HepG2 (cell line): ENCODE data around the gene PRSS33. TPM values are rescaled to one million over a fixed set of nuclear protein-coding genes. Genes with fewer than 3 reads are reported as not detected.
A peak's percentile ranks its signal among the peaks of the same experiment; 100 is the strongest.

ENCODE experiments used
- ATF1 ChIP-seq: IDR thresholded peaks from 2 replicates; pipeline ENCODE4 v1.6.1; 2016; ENCODE audit warnings: mild to moderate bottlenecking, control low read depth
- BRCA1 ChIP-seq: sonication (generic); formaldehyde crosslinking; IDR thresholded peaks from 2 replicates; pipeline ENCODE4 v1.4.0; 2020; ENCODE audit warnings: missing genetic modification reagents
- CBX1 ChIP-seq: IDR thresholded peaks from one replicate; pipeline ENCODE4 v1.6.1; 2016; ENCODE audit warnings: antibody characterized with exemption, low read depth
- DZIP1 ChIP-seq: sonication (generic); formaldehyde crosslinking; IDR thresholded peaks from 2 replicates; pipeline ENCODE4 v1.5.0; 2020; ENCODE audit warnings: mild to moderate bottlenecking, missing genetic modification reagents
- ELF1 ChIP-seq: sonication (generic); formaldehyde crosslinking; IDR thresholded peaks from 2 replicates; pipeline ENCODE4 v1.4.0; 2020; ENCODE audit warnings: missing genetic modification reagents
- GABPA ChIP-seq, 2 experiments: IDR thresholded peaks; 2 replicates each; pipeline ENCODE4 v1.6.1; 2011 to 2016; ENCODE audit warnings: low read depth in 2 of 2, low read length in 1 of 2, missing biosample characterization in 1 of 2, missing genetic modification characterization in 1 of 2
- IKZF5 ChIP-seq: IDR thresholded peaks from 2 replicates; pipeline ENCODE4 v1.6.1; 2018; ENCODE audit warnings: missing genetic modification reagents, mild to moderate bottlenecking, missing compliant biosample characterization
- MIXL1 ChIP-seq: IDR thresholded peaks from 2 replicates; pipeline ENCODE4 v1.6.1; 2016
- NR1H2 ChIP-seq: sonication (generic); formaldehyde crosslinking; IDR thresholded peaks from 2 replicates; pipeline ENCODE4 v1.8.1; 2022; ENCODE audit warnings: low read depth, missing genetic modification reagents, borderline replicate concordance
- PRMT3 ChIP-seq: sonication (generic); formaldehyde crosslinking; IDR thresholded peaks from 2 replicates; pipeline ENCODE4 v1.8.1; 2022; ENCODE audit warnings: low read depth, mild to moderate bottlenecking, moderate library complexity, missing genetic modification reagents, borderline replicate concordance
- RCOR2 ChIP-seq: IDR thresholded peaks from 2 replicates; pipeline ENCODE4 v1.6.1; 2016; ENCODE audit warnings: missing biosample characterization, missing genetic modification reagents
- STAT5B ChIP-seq: sonication (generic); formaldehyde crosslinking; IDR thresholded peaks from 2 replicates; pipeline ENCODE4 v1.4.0; 2020; ENCODE audit warnings: missing genetic modification reagents
- TBX2 ChIP-seq: sonication (generic); formaldehyde crosslinking; IDR thresholded peaks from 2 replicates; pipeline ENCODE4 v1.5.0; 2020; ENCODE audit warnings: missing genetic modification reagents, mild to moderate bottlenecking, borderline replicate concordance
- THAP11 ChIP-seq: IDR thresholded peaks from 2 replicates; pipeline ENCODE4 v1.6.1; 2016; ENCODE audit warnings: missing biosample characterization, missing genetic modification reagents
- WIZ ChIP-seq: sonication (generic); formaldehyde crosslinking; IDR thresholded peaks from 2 replicates; pipeline ENCODE4 v1.5.1; 2020; ENCODE audit warnings: mild to moderate bottlenecking, missing genetic modification reagents
- ZFP37 ChIP-seq: sonication (generic); formaldehyde crosslinking; IDR thresholded peaks from 2 replicates; pipeline ENCODE4 v1.4.0; 2020; ENCODE audit warnings: missing genetic modification reagents, borderline replicate concordance
- ZNF264 ChIP-seq: sonication (generic); formaldehyde crosslinking; IDR thresholded peaks from 2 replicates; pipeline ENCODE4 v1.4.0; 2020; ENCODE audit warnings: missing genetic modification reagents
- ZNF296 ChIP-seq: sonication (generic); formaldehyde crosslinking; conservative IDR thresholded peaks from 2 replicates; pipeline ENCODE4 v1.5.0; 2020; ENCODE audit warnings: mild to moderate bottlenecking, missing genetic modification reagents
- ZNF441 ChIP-seq: sonication (generic); formaldehyde crosslinking; IDR thresholded peaks from 2 replicates; pipeline ENCODE4 v1.7.0; 2021; ENCODE audit warnings: missing genetic modification reagents, borderline replicate concordance
- ZNF749 ChIP-seq: sonication (generic); formaldehyde crosslinking; IDR thresholded peaks from 2 replicates; pipeline ENCODE4 v1.8.0; 2022; ENCODE audit warnings: mild to moderate bottlenecking, missing genetic modification reagents, moderate library complexity, borderline replicate concordance
- ZSCAN9 ChIP-seq: IDR thresholded peaks from 2 replicates; pipeline ENCODE4 v1.6.1; 2016; ENCODE audit warnings: borderline replicate concordance
- ZUFSP ChIP-seq: sonication (generic); formaldehyde crosslinking; IDR thresholded peaks from 2 replicates; pipeline ENCODE4 v1.9.0; 2021; ENCODE audit warnings: missing genetic modification reagents, mild to moderate bottlenecking, borderline replicate concordance
- polyA plus RNA-seq, 8 experiments: library from polyadenylated mRNA; depleted of rRNA in 3 of 8; stranded (reverse) in 7 of 8; unstranded in 1 of 8; fragments of >200 nt; fragmentation: Illumina TruSeq in 4 of 8; extraction: Trizol in 4 of 8; gene quantifications; 2 replicates each; pipeline versions ENCODE4 v1.2.1 to v1.2.3, GENCODE V29; 2011 to 2016; ENCODE audit warnings: low read depth in 4 of 8, missing spikeins in 1 of 8, mixed read lengths in 1 of 8; ENCODE audit not compliant: insufficient read depth in 1 of 8
- total RNA-seq, 5 experiments: library from RNA; depleted of rRNA; stranded (reverse); fragments of >200 nt; fragmentation: Illumina TruSeq; extraction: Trizol; gene quantifications; 2 replicates each; pipeline ENCODE4 v1.2.3, GENCODE V29; 2016; ENCODE audit warnings: low read depth in 1 of 5

The PRSS33 gene
- total and polyA plus RNA-seq, 2 of the 13 experiments (the other 11 are each of a cell fraction or from before 2014, with no cell fraction given) = not detected

GRCh38 chr16:2829501-2830354 lies 42.4 kb upstream of the PRSS33 start, which contains the start of gene ZG16B (continued):
- TF ChIP-seq IKZF5 (CRISPR knock-in tag) = 0 out of 2 replicates have a peak, but pooled peaks have one; percentile 23
- no peak for TF ChIP-seq WIZ (CRISPR knock-in tag)
- 0 out of 2 replicates have a peak, but pooled peaks have one; percentile 37 for TF ChIP-seq ZSCAN9 (CRISPR knock-in tag)
- TF ChIP-seq ZFP37 (CRISPR knock-in tag) = 0 out of 2 replicates have a peak, but pooled peaks have one; percentile 39
- TF ChIP-seq MIXL1 = 0 out of 2 replicates have a peak, but pooled peaks have one; percentile 25
- peak; percentile 20; the same call in 1 of the 2 replicates for TF ChIP-seq THAP11
- TF ChIP-seq GABPA (IDR thresholded peaks at IDR 0.05; ENCODE audit: low read depth, low read length) = no peak
- TF ChIP-seq GABPA (CRISPR knock-in tag; IDR thresholded peaks at IDR 0.05; ENCODE audit: low read depth) = peak; percentile 70
- no peak for TF ChIP-seq ZUFSP (CRISPR knock-in tag)
- no peak for TF ChIP-seq NR1H2 (CRISPR knock-in tag)
- TF ChIP-seq TBX2 (CRISPR knock-in tag) = peak; percentile 34; the same call in 1 of the 2 replicates
- no peak for TF ChIP-seq ZNF296 (CRISPR knock-in tag)
- TF ChIP-seq DZIP1 = 0 out of 2 replicates have a peak, but pooled peaks have one; percentile 37
- TF ChIP-seq PRMT3 (CRISPR knock-in tag) = no peak
- peak; percentile 56 for TF ChIP-seq ELF1 (CRISPR knock-in tag)
- no peak for TF ChIP-seq ATF1 (CRISPR knock-in tag)
- 0 out of 2 replicates have a peak, but pooled peaks have one; percentile 39 for TF ChIP-seq ZNF441 (CRISPR knock-in tag)
- no peak for TF ChIP-seq STAT5B (CRISPR knock-in tag)
- no peak for TF ChIP-seq RCOR2 (CRISPR knock-in tag)
- no peak for TF ChIP-seq ZNF749 (CRISPR knock-in tag)
- TF ChIP-seq ZNF264 (CRISPR knock-in tag) = 0 out of 2 replicates have a peak, but pooled peaks have one; percentile 18
- TF ChIP-seq BRCA1 = no peak
- TF ChIP-seq CBX1 = no peak
